ENCODE measurements around the gene YWHAB.

The YWHAB gene

DNA sequence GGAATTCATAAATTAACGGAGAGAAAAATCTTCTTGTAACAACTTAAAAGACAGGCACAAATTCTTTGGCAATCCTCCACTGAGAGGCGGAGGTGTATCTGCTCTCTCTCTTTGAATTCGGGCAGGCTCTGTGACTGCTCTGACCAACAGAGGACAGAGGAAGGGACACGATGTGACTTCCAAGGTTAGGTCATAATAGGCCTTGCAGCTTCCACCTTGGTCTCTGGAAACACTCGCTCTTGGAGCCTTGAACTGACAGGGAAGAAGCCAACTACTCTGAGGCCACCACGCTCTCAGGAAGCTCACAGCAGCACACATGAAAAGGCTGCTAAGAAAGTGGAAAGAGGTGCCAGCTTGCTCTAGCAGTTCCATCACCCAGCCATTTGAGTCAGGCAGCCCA, 59.8 kb downstream of the YWHAB start:
- Histone ChIP-seq H3K4me1 (ENCODE audit: insufficient read depth, low read length, severe bottlenecking) (no peaks in the 10 kb centered on the region), H3K79me2 (ENCODE audit: insufficient read depth, low read length) (no peaks in the 10 kb centered on the region), H3K9ac (ENCODE audit: low read length) (no peak overlapping the region), H3K9me2 (ENCODE audit: low read depth, low read length) (no peaks in the 10 kb centered on the region), H3F3A (ENCODE audit: insufficient read depth, low read length) (no peaks in the 10 kb centered on the region), H3K36me3 (ENCODE audit: insufficient read depth, low read length) (peaks cover 98% of the 10 kb centered on the region), H4K20me1 (ENCODE audit: insufficient read depth, low read length) (no peaks in the 10 kb centered on the region), H3K27ac (ENCODE audit: low read depth, low read length, poor library complexity, severe bottlenecking) (no peak overlapping the region), H2AFZ (ENCODE audit: low read length) (no peak overlapping the region), H3K27me3 (ENCODE audit: insufficient read depth, low read length) (no peaks in the 10 kb centered on the region), H3K9me3 (ENCODE audit: low read length) (no peaks in the 10 kb centered on the region), H3K4me3 (ENCODE audit: low read depth, low read length, poor library complexity, severe bottlenecking) (no peak overlapping the region), H3K4me2 (ENCODE audit: low read length) (no peak overlapping the region)
- no peak for TF ChIP-seq EZH2 (IDR thresholded peaks at IDR 0.05; ENCODE audit: borderline replicate concordance, low read length)
- TF ChIP-seq, protein P1, sequence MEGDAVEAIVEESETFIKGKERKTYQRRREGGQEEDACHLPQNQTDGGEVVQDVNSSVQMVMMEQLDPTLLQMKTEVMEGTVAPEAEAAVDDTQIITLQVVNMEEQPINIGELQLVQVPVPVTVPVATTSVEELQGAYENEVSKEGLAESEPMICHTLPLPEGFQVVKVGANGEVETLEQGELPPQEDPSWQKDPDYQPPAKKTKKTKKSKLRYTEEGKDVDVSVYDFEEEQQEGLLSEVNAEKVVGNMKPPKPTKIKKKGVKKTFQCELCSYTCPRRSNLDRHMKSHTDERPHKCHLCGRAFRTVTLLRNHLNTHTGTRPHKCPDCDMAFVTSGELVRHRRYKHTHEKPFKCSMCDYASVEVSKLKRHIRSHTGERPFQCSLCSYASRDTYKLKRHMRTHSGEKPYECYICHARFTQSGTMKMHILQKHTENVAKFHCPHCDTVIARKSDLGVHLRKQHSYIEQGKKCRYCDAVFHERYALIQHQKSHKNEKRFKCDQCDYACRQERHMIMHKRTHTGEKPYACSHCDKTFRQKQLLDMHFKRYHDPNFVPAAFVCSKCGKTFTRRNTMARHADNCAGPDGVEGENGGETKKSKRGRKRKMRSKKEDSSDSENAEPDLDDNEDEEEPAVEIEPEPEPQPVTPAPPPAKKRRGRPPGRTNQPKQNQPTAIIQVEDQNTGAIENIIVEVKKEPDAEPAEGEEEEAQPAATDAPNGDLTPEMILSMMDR (IDR thresholded peaks at IDR 0.05; ENCODE audit: low read length): no peak

GRCh38 chr20:44946271-44946852, 60.9 kb downstream of the YWHAB start:
- Histone ChIP-seq H3K27me3 (ENCODE audit: insufficient read depth, low read length) (no peaks in the 10 kb centered on the region), H3K9me3 (ENCODE audit: low read length) (no peaks in the 10 kb centered on the region), H4K20me1 (ENCODE audit: insufficient read depth, low read length) (no peaks in the 10 kb centered on the region), H3K4me3 (ENCODE audit: low read depth, low read length, poor library complexity, severe bottlenecking) (no peak overlapping the region), H3K36me3 (ENCODE audit: insufficient read depth, low read length) (peaks cover 100% of the 10 kb centered on the region), H3K4me1 (ENCODE audit: insufficient read depth, low read length, severe bottlenecking) (no peaks in the 10 kb centered on the region), H2AFZ (ENCODE audit: low read length) (no peak overlapping the region), H3K79me2 (ENCODE audit: insufficient read depth, low read length) (no peaks in the 10 kb centered on the region), H3K27ac (ENCODE audit: low read depth, low read length, poor library complexity, severe bottlenecking) (no peak overlapping the region), H3K9me2 (ENCODE audit: low read depth, low read length) (no peaks in the 10 kb centered on the region), H3K9ac (ENCODE audit: low read length) (no peak overlapping the region), H3K4me2 (ENCODE audit: low read length) (no peak overlapping the region), H3F3A (ENCODE audit: insufficient read depth, low read length) (no peaks in the 10 kb centered on the region)
- TF ChIP-seq EZH2 (IDR thresholded peaks at IDR 0.05; ENCODE audit: borderline replicate concordance, low read length): no peak
- TF ChIP-seq, protein P1 (IDR thresholded peaks at IDR 0.05; ENCODE audit: low read length): no peak

GRCh38 chr20:44948107-44948506, 62.6 kb downstream of the YWHAB start:
- H3K4me2 ChIP-seq (ENCODE audit: low read length): no peak overlapping the region

More at GRCh38 chr20:44948107-44948506, 62.6 kb downstream of the YWHAB start:
- Histone ChIP-seq H3K36me3 (ENCODE audit: insufficient read depth, low read length) (peaks cover 100% of the 10 kb centered on the region), H3F3A (ENCODE audit: insufficient read depth, low read length) (no peaks in the 10 kb centered on the region), H3K4me1 (ENCODE audit: insufficient read depth, low read length, severe bottlenecking) (no peaks in the 10 kb centered on the region), H3K9ac (ENCODE audit: low read length) (no peak overlapping the region), H3K27ac (ENCODE audit: low read depth, low read length, poor library complexity, severe bottlenecking) (no peak overlapping the region), H2AFZ (ENCODE audit: low read length) (no peak overlapping the region), H3K79me2 (ENCODE audit: insufficient read depth, low read length) (no peaks in the 10 kb centered on the region), H4K20me1 (ENCODE audit: insufficient read depth, low read length) (no peaks in the 10 kb centered on the region), H3K4me3 (ENCODE audit: low read depth, low read length, poor library complexity, severe bottlenecking) (no peak overlapping the region), H3K9me3 (ENCODE audit: low read length) (no peaks in the 10 kb centered on the region), H3K27me3 (ENCODE audit: insufficient read depth, low read length) (no peaks in the 10 kb centered on the region), H3K9me2 (ENCODE audit: low read depth, low read length) (no peaks in the 10 kb centered on the region)
- TF ChIP-seq, protein P1 (IDR thresholded peaks at IDR 0.05; ENCODE audit: low read length): no peak
- no peak for TF ChIP-seq EZH2 (IDR thresholded peaks at IDR 0.05; ENCODE audit: borderline replicate concordance, low read length)

All from OCI-LY1 (cell line).